SHP77 treated with DMSO at 0.1 percent for 48 hours (cell line): ENCODE results near the gene CABCOCO1.
"Not testable (repeated sequence)": the region's sequence is repeated elsewhere in the genome, so short reads cannot be mapped to it uniquely, and the experiment has no call there.

Experiments used
- DNase-seq: peaks from one replicate; lab custom pipeline; 2025; lab: John Stamatoyannopoulos, UW

The CABCOCO1 gene

GRCh38 chr10:61719475-61719874 is 56.7 kb downstream of the CABCOCO1 start:
- not testable (repeated sequence) for DNase-seq

GRCh38 chr10:61719906-61720305 is 57.2 kb downstream of the CABCOCO1 start:
- no peak for DNase-seq

GRCh38 chr10:61721431-61721830 is 58.7 kb downstream of the CABCOCO1 start:
- no peak for DNase-seq

- DNase-seq = not testable (repeated sequence)
Measured at GRCh38 chr10:61725221-61725620, 62.5 kb downstream of the CABCOCO1 start.

- no peak for DNase-seq
Measured at GRCh38 chr10:61729596-61729995, 66.9 kb downstream of the CABCOCO1 start.

- DNase-seq = no peak
Measured at GRCh38 chr10:61730671-61731070, 67.9 kb downstream of the CABCOCO1 start.

- no peak for DNase-seq
Measured at GRCh38 chr10:61731638-61732037, 68.9 kb downstream of the CABCOCO1 start.

GRCh38 chr10:61732629-61733278 is 70.0 kb downstream of the CABCOCO1 start:
- DNase-seq = no peak

GRCh38 chr10:61733358-61733940 is 70.7 kb downstream of the CABCOCO1 start:
- no peak for DNase-seq

- DNase-seq = no peak
Measured at GRCh38 chr10:61735882-61736281, 73.2 kb downstream of the CABCOCO1 start.

- DNase-seq = not testable (repeated sequence)
Measured at GRCh38 chr10:61737455-61737854, 74.7 kb downstream of the CABCOCO1 start.

- no peak for DNase-seq
Measured at GRCh38 chr10:61742812-61743211, 80.1 kb downstream of the CABCOCO1 start.

- DNase-seq = no peak
Measured at GRCh38 chr10:61744469-61744868, 81.7 kb downstream of the CABCOCO1 start.

GRCh38 chr10:61746377-61746776 is 83.6 kb downstream of the CABCOCO1 start:
- DNase-seq = no peak

GRCh38 chr10:61747307-61747706 is 84.6 kb downstream of the CABCOCO1 start:
- no peak for DNase-seq

GRCh38 chr10:61749291-61749690 is 86.6 kb downstream of the CABCOCO1 start:
- no peak for DNase-seq

GRCh38 chr10:61750943-61751471 is 88.3 kb downstream of the CABCOCO1 start:
- no peak for DNase-seq

GRCh38 chr10:61751599-61751998 is 88.9 kb downstream of the CABCOCO1 start:
- no peak for DNase-seq

- no peak for DNase-seq
Measured at GRCh38 chr10:61752111-61753011, 89.6 kb downstream of the CABCOCO1 start.

GRCh38 chr10:61753453-61753852 is 90.7 kb downstream of the CABCOCO1 start:
- DNase-seq = no peak

- DNase-seq = no peak
Measured at GRCh38 chr10:61754587-61755550, 92.1 kb downstream of the CABCOCO1 start.
